ENCODE measurements around the gene DCUN1D3.

GRCh38 chr16:20916942-20917341 lies 16.8 kb upstream of the DCUN1D3 start:
- TF ChIP-seq CTCF (conservative IDR thresholded peaks at IDR 0.05; ENCODE audit: low read depth in 2 of 2), result no peak
- TF ChIP-seq POLR2AphosphoS5 (IDR thresholded peaks at IDR 0.05; ENCODE audit: low read depth), result no peak
- TF ChIP-seq EZH2 (IDR thresholded peaks at IDR 0.05; ENCODE audit: low read depth, unreplicated experiment), result no peak
- no peak for TF ChIP-seq JUNB (IDR thresholded peaks at IDR 0.05; ENCODE audit: unreplicated experiment)
